Aortic smooth muscle cell (primary cell): ENCODE measurements around the gene ACOXL. TPM values are rescaled to one million over a fixed set of nuclear protein-coding genes. Genes with fewer than 3 reads are reported as not detected.

Experiments
- total RNA-seq: library from RNA; depleted of rRNA; stranded (reverse); fragments of >200 nt; gene quantifications from 2 replicates; pipeline ENCODE4 v1.2.3, GENCODE V29; 2014

The ACOXL gene
- not detected in 2 replicates for total RNA-seq

DNA sequence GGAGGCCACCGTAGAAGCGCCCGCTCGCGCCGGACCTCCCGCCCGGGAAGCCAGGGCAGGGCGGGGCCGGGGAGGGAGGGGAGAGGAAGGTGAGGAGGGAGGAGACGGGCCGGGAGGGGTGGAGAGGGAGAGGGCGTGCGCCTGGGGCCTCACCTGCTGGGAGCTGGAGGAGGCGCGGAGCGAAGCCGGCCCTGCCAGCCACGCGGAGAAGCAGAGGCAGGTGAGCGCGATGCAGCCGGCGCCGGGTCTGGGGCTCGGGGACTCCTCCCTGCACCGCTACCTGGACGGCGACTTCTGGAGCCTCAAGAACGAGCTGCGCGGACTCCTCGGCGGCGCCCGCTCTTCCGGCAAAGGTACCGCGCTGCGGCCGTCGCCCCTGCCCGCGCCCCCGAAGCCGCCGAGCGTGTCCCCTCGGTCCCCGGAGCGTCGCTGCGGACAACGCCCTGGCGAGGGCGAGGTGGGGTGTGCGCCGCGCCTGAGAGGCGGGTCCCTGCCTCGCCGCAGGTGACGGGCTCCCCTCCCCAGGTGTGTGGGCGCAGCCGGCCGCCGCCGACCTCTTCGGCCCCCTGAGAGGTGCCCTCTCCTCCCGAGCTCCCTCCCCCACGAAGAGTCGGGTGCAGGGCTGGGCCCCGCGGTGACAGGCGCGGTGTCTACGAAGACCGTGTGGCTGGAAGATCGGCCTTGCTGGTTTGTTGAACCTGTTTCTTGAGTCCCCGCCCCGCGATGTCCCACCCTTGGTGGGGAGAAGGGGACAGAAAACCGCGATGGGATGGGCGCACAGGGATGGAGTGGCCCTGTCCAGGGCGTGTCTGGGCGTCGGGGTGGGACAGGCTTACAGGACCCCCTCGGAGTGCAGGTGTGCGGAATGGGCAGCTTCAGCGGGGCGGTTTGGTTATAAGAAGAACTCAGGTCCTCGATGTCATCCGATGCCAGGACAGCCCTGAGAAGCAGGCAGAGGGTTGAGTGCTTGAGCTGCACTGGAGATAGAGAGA is at the start of gene ACOXL:
ACOXL (plus strand) TSS at position 152 of the 992 bp plus-strand sequence. CDS start 35,817 bp downstream, outside the sequence.

GRCh38 chr2:111120253-111121027 is 388.1 kb downstream of the ACOXL start, which contains the start of gene BCL2L11:
Gene BCL2L11 (plus strand): TSS chr2:111120914. CDS start chr2:111123746, 2,832 bp downstream.

Other genes starting within 250 kb of the ACOXL start
- gene RGPD6, start 155.4 kb upstream of the ACOXL start, total RNA-seq, result 33.9 and 49.3 TPM in 2 replicates
- 19.3 and 28.0 TPM in 2 replicates for gene BUB1, start 54.5 kb upstream of the ACOXL start, total RNA-seq